Measurements from ENCODE around the gene MAP1B.

DNA sequence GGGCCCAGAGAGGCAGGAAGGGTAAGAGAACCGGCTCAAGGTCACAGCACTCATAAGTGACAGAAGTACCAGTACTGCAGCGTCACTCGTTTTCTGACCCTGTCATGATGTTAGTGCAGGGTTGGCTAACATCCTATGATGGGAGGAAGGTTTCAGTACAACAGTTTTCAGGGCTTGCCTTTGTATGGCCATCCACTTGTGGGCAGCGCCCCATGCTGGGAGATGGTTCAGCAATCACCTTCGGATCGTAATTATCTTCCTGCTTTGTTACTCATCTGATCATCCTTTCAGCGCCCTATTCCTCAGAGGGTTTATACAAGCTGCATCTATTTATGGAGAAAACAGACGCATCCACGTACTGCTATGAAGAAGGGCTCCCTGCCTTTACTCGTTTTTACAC lies 2.4 kb downstream of the MAP1B start:
- TF ChIP-seq, protein P1, sequence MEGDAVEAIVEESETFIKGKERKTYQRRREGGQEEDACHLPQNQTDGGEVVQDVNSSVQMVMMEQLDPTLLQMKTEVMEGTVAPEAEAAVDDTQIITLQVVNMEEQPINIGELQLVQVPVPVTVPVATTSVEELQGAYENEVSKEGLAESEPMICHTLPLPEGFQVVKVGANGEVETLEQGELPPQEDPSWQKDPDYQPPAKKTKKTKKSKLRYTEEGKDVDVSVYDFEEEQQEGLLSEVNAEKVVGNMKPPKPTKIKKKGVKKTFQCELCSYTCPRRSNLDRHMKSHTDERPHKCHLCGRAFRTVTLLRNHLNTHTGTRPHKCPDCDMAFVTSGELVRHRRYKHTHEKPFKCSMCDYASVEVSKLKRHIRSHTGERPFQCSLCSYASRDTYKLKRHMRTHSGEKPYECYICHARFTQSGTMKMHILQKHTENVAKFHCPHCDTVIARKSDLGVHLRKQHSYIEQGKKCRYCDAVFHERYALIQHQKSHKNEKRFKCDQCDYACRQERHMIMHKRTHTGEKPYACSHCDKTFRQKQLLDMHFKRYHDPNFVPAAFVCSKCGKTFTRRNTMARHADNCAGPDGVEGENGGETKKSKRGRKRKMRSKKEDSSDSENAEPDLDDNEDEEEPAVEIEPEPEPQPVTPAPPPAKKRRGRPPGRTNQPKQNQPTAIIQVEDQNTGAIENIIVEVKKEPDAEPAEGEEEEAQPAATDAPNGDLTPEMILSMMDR (IDR thresholded peaks at IDR 0.05 in 8 of 11, conservative IDR thresholded peaks at IDR 0.05 in 3 of 11) = no peak
- no peak for TF ChIP-seq POLR2AphosphoS5 (IDR thresholded peaks at IDR 0.05)
